Neural cell (in vitro differentiated cells): ENCODE data around the gene WNT7B. TPM values are rescaled to one million over a fixed set of nuclear protein-coding genes. Genes with fewer than 3 reads are reported as not detected.

Source experiments
- H2AFZ ChIP-seq: fragments of 200-600, 300-800 bp; sonication (generic), shearing (Covaris generic); 2 replicates; pipeline ENCODE4 v1.6.0; 2014; ENCODE audit warnings: low read depth, mild to moderate bottlenecking, antibody characterized with exemption, low read length, moderate library complexity
- H3F3A ChIP-seq: fragments of 200-600 bp; shearing (Covaris generic); 2 replicates; pipeline ENCODE4 v1.6.1; 2016; ENCODE audit warnings: mild to moderate bottlenecking, moderate library complexity, mixed read lengths, antibody characterized with exemption, low read length; ENCODE audit not compliant: insufficient read depth, poor library complexity, severe bottlenecking
- H3K27ac ChIP-seq: fragments of 200-600, 300-800 bp; sonication (generic), shearing (Covaris generic); 2 replicates; pipeline ENCODE4 v1.5.1; 2014; ENCODE audit warnings: mild to moderate bottlenecking, low read length, moderate library complexity
- H3K27me3 ChIP-seq: fragments of 300-800, 200-600 bp; sonication (generic), shearing (Covaris generic); 2 replicates; pipeline ENCODE4 v1.6.0; 2014; ENCODE audit warnings: mild to moderate bottlenecking, low read depth, low read length, moderate library complexity; ENCODE audit not compliant: insufficient read depth
- H3K36me3 ChIP-seq: fragments of 300-800, 200-600 bp; sonication (generic), shearing (Covaris generic); 2 replicates; pipeline ENCODE4 v1.5.1; 2014; ENCODE audit warnings: mild to moderate bottlenecking, antibody characterized with exemption, low read length, moderate library complexity; ENCODE audit not compliant: insufficient read depth
- H3K4me2 ChIP-seq: fragments of 300-800, 200-600 bp; sonication (generic), shearing (Covaris generic); 2 replicates; pipeline ENCODE4 v1.6.0; 2014; ENCODE audit warnings: mild to moderate bottlenecking, low read length
- H3K4me3 ChIP-seq: fragments of 300-800, 200-600 bp; sonication (generic), shearing (Covaris generic); 2 replicates; pipeline ENCODE4 v1.5.1; 2014; ENCODE audit warnings: mild to moderate bottlenecking, low read length, moderate library complexity
- H3K79me2 ChIP-seq: fragments of 200-600 bp; shearing (Covaris generic); replicated peaks from 2 replicates; pipeline ENCODE4 v1.6.0; 2014; ENCODE audit warnings: mild to moderate bottlenecking, low read length, moderate library complexity; ENCODE audit not compliant: insufficient read depth
- H3K9ac ChIP-seq: fragments of 300-800, 200-600 bp; sonication (generic), shearing (Covaris generic); 2 replicates; pipeline ENCODE4 v1.6.1; 2016; ENCODE audit warnings: mild to moderate bottlenecking, low read length, mixed read lengths
- H3K9me2 ChIP-seq: fragments of 200-600 bp; shearing (Covaris generic); 2 replicates; pipeline ENCODE4 v1.6.1; 2016; ENCODE audit warnings: mild to moderate bottlenecking, low read length, mixed read lengths; ENCODE audit not compliant: insufficient read depth
- H3K9me3 ChIP-seq: fragments of 200-600, 300-800 bp; sonication (generic), shearing (Covaris generic); 2 replicates; pipeline ENCODE4 v1.6.1; 2016; ENCODE audit warnings: mild to moderate bottlenecking, mixed run types, low read length, moderate library complexity, mixed read lengths
- H4K20me1 ChIP-seq: fragments of 200-600 bp; shearing (Covaris generic); 2 replicates; pipeline ENCODE4 v1.6.1; 2016; ENCODE audit warnings: mild to moderate bottlenecking, mixed run types; ENCODE audit not compliant: insufficient read depth
- CTCF ChIP-seq: fragments of 450-650 bp; IDR thresholded peaks from 2 replicates; pipeline ENCODE4 v1.5.1; 2014; ENCODE audit warnings: antibody characterized with exemption, mild to moderate bottlenecking, moderate library complexity; ENCODE audit not compliant: poor library complexity, severe bottlenecking
- EP300 ChIP-seq: fragments of 450-650 bp; conservative IDR thresholded peaks from 2 replicates; pipeline ENCODE4 v1.6.1; 2014; ENCODE audit warnings: antibody characterized with exemption, mild to moderate bottlenecking, moderate library complexity; ENCODE audit not compliant: poor library complexity, severe bottlenecking
- EZH2 ChIP-seq: fragments of 200-600, 300-800 bp; shearing (Covaris generic), sonication (generic); IDR thresholded peaks from 2 replicates; pipeline ENCODE4 v1.6.1; 2014; ENCODE audit warnings: antibody characterized with exemption, low read length, borderline replicate concordance, mild to moderate bottlenecking; ENCODE audit not compliant: insufficient read depth, poor library complexity, severe bottlenecking
- MXI1 ChIP-seq: fragments of 450-650 bp; conservative IDR thresholded peaks from 2 replicates; pipeline ENCODE4 v1.6.1; 2014; ENCODE audit warnings: antibody characterized with exemption, mild to moderate bottlenecking; ENCODE audit not compliant: poor library complexity, severe bottlenecking
- POLR2AphosphoS5 ChIP-seq: IDR thresholded peaks from 2 replicates; pipeline ENCODE4 v1.6.1; 2012
- RAD21 ChIP-seq: fragments of 450-650 bp; conservative IDR thresholded peaks from 2 replicates; pipeline ENCODE4 v1.6.1; 2014; ENCODE audit warnings: antibody characterized with exemption, mild to moderate bottlenecking, moderate library complexity
- REST ChIP-seq: IDR thresholded peaks from 2 replicates; pipeline ENCODE4 v1.6.1; 2012; ENCODE audit warnings: borderline replicate concordance
- SMC3 ChIP-seq: fragments of 450-650 bp; conservative IDR thresholded peaks from 2 replicates; pipeline ENCODE4 v1.6.1; 2014; ENCODE audit warnings: antibody characterized with exemption, mild to moderate bottlenecking, moderate library complexity; ENCODE audit not compliant: poor library complexity
- polyA plus RNA-seq: library from polyadenylated mRNA; depleted of rRNA; stranded (reverse); fragments of >200 nt; gene quantifications from 2 replicates; pipeline ENCODE4 v1.2.3, GENCODE V29; 2014

Gene WNT7B
- polyA plus RNA-seq, 1 donor from 2014 or later = 0.16 TPM

GRCh38 chr22:45908961-45909360 lies 68.0 kb downstream of the WNT7B start:
- H3F3A ChIP-seq = no peaks in the 10 kb centered on the region
- no peaks in the 10 kb centered on the region for H3K79me2 ChIP-seq
- H3K9me2 ChIP-seq = no peaks in the 10 kb centered on the region
- no peaks in the 10 kb centered on the region for H3K9me3 ChIP-seq
- H3K27me3 ChIP-seq = no peaks in the 10 kb centered on the region
- H4K20me1 ChIP-seq = no peaks in the 10 kb centered on the region
- no peak overlapping the region for H3K4me2 ChIP-seq
- H2AFZ ChIP-seq = no peak overlapping the region
- no peak overlapping the region for H3K9ac ChIP-seq
- no peaks in the 10 kb centered on the region for H3K36me3 ChIP-seq
- TF ChIP-seq EP300 (no peak), POLR2AphosphoS5 (no peak), MXI1 (no peak), CTCF (no peak), REST (no peak), SMC3 (no peak), RAD21 (no peak)
- H3K4me3 ChIP-seq = no peak overlapping the region
- no peak overlapping the region for H3K27ac ChIP-seq

- no peaks in the 10 kb centered on the region for H3K9me3 ChIP-seq
- no peak for TF ChIP-seq RAD21
- no peak for TF ChIP-seq EZH2
- TF ChIP-seq POLR2AphosphoS5 = no peak
- no peak for TF ChIP-seq CTCF
- TF ChIP-seq SMC3 = no peak
- no peak for TF ChIP-seq REST
- H3K4me2 ChIP-seq = no peak overlapping the region
- no peaks in the 10 kb centered on the region for H4K20me1 ChIP-seq
- no peak overlapping the region for H3K9ac ChIP-seq
- H3F3A ChIP-seq = no peaks in the 10 kb centered on the region
- no peaks in the 10 kb centered on the region for H3K79me2 ChIP-seq
- H3K27me3 ChIP-seq = no peaks in the 10 kb centered on the region
- H3K4me3 ChIP-seq = no peak overlapping the region
- H3K9me2 ChIP-seq = no peaks in the 10 kb centered on the region
- H3K36me3 ChIP-seq = no peaks in the 10 kb centered on the region
- H3K27ac ChIP-seq = no peak overlapping the region
- H2AFZ ChIP-seq = no peak overlapping the region
Measured at GRCh38 chr22:45907996-45908395, 69.0 kb downstream of the WNT7B start.
